Measurements from ENCODE around the gene ARHGAP9. TPM values are rescaled to one million over a fixed set of nuclear protein-coding genes. Genes with fewer than 3 reads are reported as not detected.

ARHGAP9 gene
- total RNA-seq, 1 experiment from 2014 or later = 3.6 TPM

- Mint-ChIP-seq H3K27ac (no peak overlapping the region), H3K36me3 (peaks cover 41% of the 10 kb centered on the region), H3K27me3 (ENCODE audit: low read depth) (no peaks in the 10 kb centered on the region), H3K4me3 (no peak overlapping the region), H3K9me3 (no peaks in the 10 kb centered on the region), H3K4me1 (peaks cover 6% of the 10 kb centered on the region)
- ChIA-PET POLR2A (interaction anchor here (1.0 kb wide), 1 partner anchor 8 kb away, joined by 3 read pairs; no protein-coding TSS in a partner anchor), CTCF (interaction anchor here (1.0 kb wide), 1 partner anchor 55 kb away, joined by 3 read pairs; no protein-coding TSS in a partner anchor)
- ATAC-seq (no peak), DNase-seq (ENCODE audit: low spot score) (no peak)
- TF ChIP-seq ZMAT4 (CRISPR knock-in tag; IDR thresholded peaks at IDR 0.05) (no peak), SMAD3 (CRISPR knock-in tag; IDR thresholded peaks at IDR 0.05; ENCODE audit: borderline replicate concordance) (no peak), RORB (CRISPR knock-in tag; IDR thresholded peaks at IDR 0.05) (no peak), EMX1 (CRISPR knock-in tag; IDR thresholded peaks at IDR 0.05) (no peak), HMGXB4 (CRISPR knock-in tag; IDR thresholded peaks at IDR 0.05) (no peak), NFYB (CRISPR knock-in tag; conservative IDR thresholded peaks at IDR 0.05; ENCODE audit: low read depth) (no peak), CREM (CRISPR knock-in tag; IDR thresholded peaks at IDR 0.05) (no peak), JUN (CRISPR knock-in tag; IDR thresholded peaks at IDR 0.05) (no peak), KAT7 (CRISPR knock-in tag; IDR thresholded peaks at IDR 0.05; ENCODE audit: borderline replicate concordance) (no peak), E2F1 (CRISPR knock-in tag; IDR thresholded peaks at IDR 0.05) (no peak)
Observed at GRCh38 chr12:57528831-57529555, 49.3 kb upstream of the ARHGAP9 start.

- Mint-ChIP-seq H3K4me3 (no peak overlapping the region), H3K9me3 (no peaks in the 10 kb centered on the region), H3K27me3 (ENCODE audit: low read depth) (no peaks in the 10 kb centered on the region), H3K4me1 (peaks cover 14% of the 10 kb centered on the region), H3K36me3 (peaks cover 38% of the 10 kb centered on the region), H3K27ac (no peak overlapping the region)
- no peak for ATAC-seq
- TF ChIP-seq ZBTB43 (CRISPR knock-in tag; IDR thresholded peaks at IDR 0.05) (no peak), HMGXB4 (CRISPR knock-in tag; IDR thresholded peaks at IDR 0.05) (no peak), ZNF416 (CRISPR knock-in tag; IDR thresholded peaks at IDR 0.05) (no peak), ZNF425 (CRISPR knock-in tag; conservative IDR thresholded peaks at IDR 0.05) (no peak), CREB1 (CRISPR knock-in tag; IDR thresholded peaks at IDR 0.05) (no peak), HMGA2 (CRISPR knock-in tag; IDR thresholded peaks at IDR 0.05) (no peak), NR2C2 (CRISPR knock-in tag; IDR thresholded peaks at IDR 0.05) (no peak), OVOL2 (CRISPR knock-in tag; IDR thresholded peaks at IDR 0.05; ENCODE audit: borderline replicate concordance) (no peak), NR3C1 (CRISPR knock-in tag; conservative IDR thresholded peaks at IDR 0.05; ENCODE audit: low read depth) (no peak), ELF4 (CRISPR knock-in tag; IDR thresholded peaks at IDR 0.05; ENCODE audit: low read depth) (no peak), NFE2L1 (CRISPR knock-in tag; IDR thresholded peaks at IDR 0.05) (no peak), MAX (CRISPR knock-in tag; IDR thresholded peaks at IDR 0.05) (no peak)
- TF ChIP-seq, protein P1, sequence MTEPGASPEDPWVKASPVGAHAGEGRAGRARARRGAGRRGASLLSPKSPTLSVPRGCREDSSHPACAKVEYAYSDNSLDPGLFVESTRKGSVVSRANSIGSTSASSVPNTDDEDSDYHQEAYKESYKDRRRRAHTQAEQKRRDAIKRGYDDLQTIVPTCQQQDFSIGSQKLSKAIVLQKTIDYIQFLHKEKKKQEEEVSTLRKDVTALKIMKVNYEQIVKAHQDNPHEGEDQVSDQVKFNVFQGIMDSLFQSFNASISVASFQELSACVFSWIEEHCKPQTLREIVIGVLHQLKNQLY (CRISPR knock-in tag; IDR thresholded peaks at IDR 0.05) = no peak
- no peak for DNase-seq (ENCODE audit: low spot score)
- POLR2A ChIA-PET = interaction anchor here (1.0 kb wide), 1 partner anchor 8 kb away, joined by 3 read pairs; no protein-coding TSS in a partner anchor
- CTCF ChIA-PET = interaction anchor here (1.4 kb wide), 1 partner anchor 55 kb away, joined by 3 read pairs; no protein-coding TSS in a partner anchor
Observed at GRCh38 chr12:57528176-57528575, 48.5 kb upstream of the ARHGAP9 start.
